Right cardiac atrium (tissue), 5 donors: ENCODE results near the gene RNF212B. TPM values are rescaled to one million over a fixed set of nuclear protein-coding genes. Genes with fewer than 3 reads are reported as not detected.
A peak's percentile ranks its signal among the peaks of the same experiment; 100 is the strongest.
"Not testable (repeated sequence)": the region's sequence is repeated elsewhere in the genome, so short reads cannot be mapped to it uniquely, and the experiment has no call there.

Source experiments
- ATAC-seq, 2 donors: fragments of 200-7000 bp; cut with Tn5 transposase; one replicate each; pipeline versions ENCODE4 v1.8.0 to v1.9.1; 2020; ENCODE audit warnings: moderate library complexity in 2 of 2, mild to moderate bottlenecking in 1 of 2
- DNase-seq, 3 donors: peaks; one replicate each; pipeline ENCODE4 v3.0.0-alpha.2; 2020
- H3K27ac ChIP-seq: one replicate; pipeline ENCODE4 v1.5.1; 2013; ENCODE audit warnings: mild to moderate bottlenecking, low read length, control low read depth, moderate library complexity
- H3K27me3 ChIP-seq: one replicate; pipeline ENCODE4 v1.6.1; 2013; ENCODE audit not compliant: control insufficient read depth, insufficient read depth
- H3K4me1 ChIP-seq: one replicate; pipeline ENCODE4 v1.6.1; 2013; ENCODE audit warnings: low read length; ENCODE audit not compliant: control insufficient read depth, insufficient read depth
- H3K4me3 ChIP-seq: one replicate; pipeline ENCODE4 v1.5.1; 2013; ENCODE audit warnings: low read length, control low read depth
- H3K9me3 ChIP-seq: one replicate; pipeline ENCODE4 v1.6.1; 2013; ENCODE audit warnings: low read length; ENCODE audit not compliant: control insufficient read depth
- WGBS: extraction: QIAGEN DNeasy Blood & Tissue Kit; methylation state at CpG from one replicate; pipeline ENCODE4 v1.1.7; 2013; 5-methylcytosine and 5-hydroxymethylcytosine counted together
- intact Hi-C, 4 donors: fragments of 100-400 bp; cut with DNase I; formaldehyde crosslinking; loops; one replicate each; pipeline versions ENCODE4 v1.11.0 to v1.14.0; 2022 to 2023
- polyA plus RNA-seq: library from polyadenylated mRNA; stranded (reverse); fragments of 200-250 nt; gene quantifications from one replicate; pipeline ENCODE4 v1.2.3, GENCODE V29; 2013
- total RNA-seq, 4 donors: library from RNA; stranded (reverse); fragmentation: NEBNext Ultra II Directional; extraction: Animal tissue kit (Norgen Biotek cat#: 25700); gene quantifications; one replicate each; pipeline ENCODE4 v1.2.1, GENCODE V29; 2021
- donor health status: healthy with polysubstance abuse.
- donor health status: DM: no; HTN: yes; CAD: no.
- donor health status: DM: no; HTN: no; CAD: no.
- donor health status: DM: no; HTN: yes; CAD: no; lungs with severe emphysema.
- donor health status: DM: yes; HTN: yes; CAD: no.

The RNF212B gene
- total and polyA plus RNA-seq, 5 donors = not detected

DNA sequence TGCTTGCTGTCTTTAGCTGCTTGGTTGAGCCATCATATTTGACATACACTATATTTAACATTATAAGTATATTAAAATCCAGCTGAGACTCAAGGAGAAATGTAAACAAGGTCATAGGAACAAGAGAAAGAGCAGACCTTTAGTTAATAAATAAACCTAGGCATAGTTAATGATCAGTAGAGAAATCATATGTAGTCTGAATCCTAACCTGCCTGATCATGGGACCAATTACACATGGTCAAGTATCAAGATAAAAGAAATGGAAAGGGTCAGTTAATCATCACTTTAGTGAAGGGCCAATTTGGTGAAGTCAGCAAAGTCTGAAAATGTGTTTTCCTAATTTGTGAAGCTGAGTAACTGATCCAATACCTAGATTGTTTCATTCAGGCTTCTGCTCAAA lies 7.5 kb downstream of the RNF212B start:
- no peaks in the 10 kb centered on the region for H3K9me3 ChIP-seq
- H3K27ac ChIP-seq = no peak overlapping the region
- H3K27me3 ChIP-seq = no peaks in the 10 kb centered on the region
- intact Hi-C loops = no loop called here
- DNase-seq = no peak
- H3K4me1 ChIP-seq = no peaks in the 10 kb centered on the region
- ATAC-seq = no peak
- H3K4me3 ChIP-seq = no peak overlapping the region

DNA sequence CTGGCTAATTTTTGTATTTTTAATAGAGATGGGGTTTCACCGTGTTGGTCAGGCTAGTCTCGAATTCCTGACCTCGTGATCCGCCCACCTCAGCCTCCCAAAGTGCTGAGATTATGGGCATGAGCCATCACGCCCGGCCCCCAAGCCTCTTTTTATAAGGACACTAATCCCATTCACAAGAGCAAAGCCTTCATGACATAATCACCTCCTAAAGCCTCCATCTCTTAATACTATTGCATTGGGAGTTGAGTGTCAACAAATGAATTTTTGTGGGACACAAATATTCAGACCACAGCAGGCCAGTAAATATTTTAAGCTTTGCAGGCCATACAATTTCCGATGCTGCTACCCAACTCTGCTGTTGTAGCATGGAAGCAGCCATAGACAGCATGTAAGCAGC lies 10.9 kb downstream of the RNF212B start:
- Histone ChIP-seq H3K27me3 (no peaks in the 10 kb centered on the region), H3K9me3 (no peaks in the 10 kb centered on the region), H3K4me1 (no peaks in the 10 kb centered on the region), H3K27ac (no peak overlapping the region), H3K4me3 (no peak overlapping the region)
- intact Hi-C loops = no loop called here
- DNase-seq (no peak), ATAC-seq (no peak)
- 90% methylated on average over 7 of the region's 7 CpGs for WGBS

DNA sequence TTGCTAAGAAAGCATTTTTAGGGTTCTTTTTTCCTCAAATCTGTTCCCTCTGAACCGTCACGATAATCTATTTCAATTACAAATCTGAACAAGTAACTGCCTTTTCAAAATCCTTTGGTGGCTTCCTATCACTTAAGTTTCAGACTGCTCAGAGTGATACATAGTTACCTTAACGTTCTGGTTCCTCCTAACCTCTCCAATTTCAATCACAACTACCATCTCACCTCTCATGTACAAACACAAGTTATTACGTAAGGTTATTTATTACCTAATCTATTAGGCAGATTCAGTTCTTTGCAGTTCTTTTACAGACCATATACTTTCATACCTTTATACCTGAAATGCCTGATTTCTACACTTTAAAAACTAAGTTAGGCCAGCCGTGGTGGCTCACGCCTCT lies 12.1 kb downstream of the RNF212B start:
- DNase-seq = no peak
- Histone ChIP-seq H3K4me3 (no peak overlapping the region), H3K4me1 (no peaks in the 10 kb centered on the region), H3K9me3 (no peaks in the 10 kb centered on the region), H3K27ac (no peak overlapping the region), H3K27me3 (no peaks in the 10 kb centered on the region)
- WGBS = 81% methylated on average over 6 of the region's 6 CpGs
- no peak for ATAC-seq
- intact Hi-C loops = no loop called here

DNA sequence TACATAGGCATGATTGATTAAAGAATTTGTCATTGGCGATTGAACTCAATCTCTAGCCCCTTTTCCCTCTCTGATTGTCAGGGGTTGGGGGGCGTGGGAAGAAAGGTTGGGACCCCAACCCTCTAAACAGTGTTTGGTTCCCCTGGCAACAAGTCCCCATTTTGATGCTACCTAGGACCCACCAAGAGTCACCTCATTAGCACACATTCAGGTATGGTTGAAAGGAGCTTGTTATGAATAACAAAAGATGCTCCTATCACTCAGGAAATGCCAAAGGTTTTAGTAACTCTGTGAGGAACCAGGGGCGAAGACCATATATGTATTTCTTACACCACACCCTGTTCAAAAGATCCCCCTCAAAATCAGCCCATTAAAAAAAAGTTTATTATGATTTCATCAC lies 14.3 kb downstream of the RNF212B start:
- ATAC-seq (no peak), DNase-seq (no peak)
- Histone ChIP-seq H3K4me3 (no peak overlapping the region), H3K27ac (no peak overlapping the region), H3K4me1 (no peaks in the 10 kb centered on the region), H3K9me3 (no peaks in the 10 kb centered on the region), H3K27me3 (no peaks in the 10 kb centered on the region)
- WGBS = 34% methylated on average over 3 of the region's 3 CpGs
- intact Hi-C loops = no loop called here

DNA sequence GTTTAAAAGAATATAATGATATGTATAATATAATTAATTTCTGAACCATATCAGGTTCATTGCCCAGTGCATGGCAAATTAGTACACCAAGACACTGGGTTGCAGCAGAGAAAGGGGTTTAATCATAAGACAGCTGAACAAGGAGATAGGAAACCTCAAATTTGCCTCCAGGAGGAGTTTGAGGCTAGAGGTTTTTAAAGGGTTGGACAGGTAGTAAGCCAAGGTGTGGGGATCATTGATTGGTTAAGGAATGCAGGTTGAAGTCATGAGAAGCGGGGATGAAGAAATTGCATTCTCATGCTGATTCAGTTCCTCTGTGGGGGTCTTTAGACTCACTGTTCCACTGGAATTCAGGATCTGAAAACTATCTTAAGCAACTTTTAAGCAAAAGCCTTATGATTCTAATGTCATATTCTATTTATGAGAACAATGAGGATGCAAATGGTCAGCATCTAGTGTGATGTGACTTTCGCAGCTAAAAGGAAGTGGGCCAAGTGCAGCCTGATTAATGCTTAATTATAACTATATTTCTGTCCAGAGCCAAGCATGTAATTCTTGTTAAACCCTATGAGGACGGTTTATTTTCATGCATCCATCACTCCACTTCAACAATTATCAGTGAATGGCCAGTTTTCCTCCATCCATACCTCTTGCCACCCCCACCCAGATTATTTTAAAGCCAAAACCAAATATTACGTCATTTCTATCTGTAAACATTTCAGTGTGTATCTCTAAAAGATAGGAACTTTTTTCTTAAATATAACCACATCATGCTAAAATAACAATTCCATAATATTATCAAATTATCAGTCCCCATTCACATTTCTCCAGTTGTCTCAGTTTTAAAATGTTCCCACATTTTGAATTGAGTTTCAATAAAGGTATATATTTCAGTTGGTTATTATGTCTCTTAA lies 14.9 kb downstream of the RNF212B start:
- Histone ChIP-seq H3K9me3 (no peaks in the 10 kb centered on the region), H3K27ac (no peak overlapping the region), H3K4me1 (no peaks in the 10 kb centered on the region), H3K27me3 (no peaks in the 10 kb centered on the region), H3K4me3 (no peak overlapping the region)
- DNase-seq (no peak), ATAC-seq (no peak)
- intact Hi-C loops = no loop called here
- WGBS = 53% methylated on average over 4 of the region's 4 CpGs

DNA sequence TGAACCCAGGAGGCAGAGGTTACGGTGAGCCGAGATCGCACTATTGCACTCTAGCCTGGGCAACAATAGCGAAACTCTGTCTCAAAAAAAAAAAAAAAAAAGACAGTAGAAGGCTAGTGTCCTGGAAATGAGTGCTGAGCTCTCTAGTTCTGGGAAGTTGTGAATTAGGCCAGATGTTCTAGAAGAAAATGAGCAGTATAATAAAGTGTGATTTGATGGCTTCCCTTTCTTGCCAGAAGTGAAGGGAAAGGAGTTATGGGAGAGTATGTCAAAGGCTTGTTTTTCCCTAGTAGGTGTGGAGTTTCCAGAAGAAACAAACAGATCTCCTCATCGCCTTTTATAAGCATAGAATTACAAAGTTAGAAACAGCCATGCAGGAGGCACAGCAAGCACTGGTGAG lies 20.5 kb downstream of the RNF212B start:
- ATAC-seq = no peak
- no peaks in the 10 kb centered on the region for H3K9me3 ChIP-seq
- WGBS = 87% methylated on average over 5 of the region's 5 CpGs
- H3K27me3 ChIP-seq = no peaks in the 10 kb centered on the region
- DNase-seq = no peak
- H3K27ac ChIP-seq = no peak overlapping the region
- intact Hi-C loops = no loop called here
- no peak overlapping the region for H3K4me3 ChIP-seq
- no peaks in the 10 kb centered on the region for H3K4me1 ChIP-seq

DNA sequence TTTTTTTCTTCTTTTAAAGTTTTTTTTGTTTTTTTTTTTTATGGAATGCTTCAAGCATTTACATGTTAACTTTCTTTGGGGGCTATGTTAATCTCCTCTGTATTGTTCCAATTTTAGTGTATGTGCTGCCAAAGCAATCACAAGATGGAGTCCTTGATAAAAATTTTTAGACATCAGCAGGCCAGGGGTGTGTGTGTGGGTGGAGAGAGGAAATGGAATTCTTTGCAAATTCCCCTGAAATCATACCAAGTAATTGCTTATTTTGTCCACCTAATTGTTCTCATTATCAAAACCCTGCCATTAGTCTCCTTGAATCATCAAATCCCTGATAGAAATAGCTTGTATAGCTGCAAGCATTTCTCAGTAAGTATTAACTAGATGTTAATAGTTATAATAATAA lies 21.7 kb downstream of the RNF212B start:
- Histone ChIP-seq H3K4me3 (no peak overlapping the region), H3K9me3 (no peaks in the 10 kb centered on the region), H3K27me3 (no peaks in the 10 kb centered on the region), H3K27ac (no peak overlapping the region), H3K4me1 (no peaks in the 10 kb centered on the region)
- intact Hi-C loops = no loop called here
- ATAC-seq (peak in 1 of 2 donors; percentile 81), DNase-seq (no peak)

DNA sequence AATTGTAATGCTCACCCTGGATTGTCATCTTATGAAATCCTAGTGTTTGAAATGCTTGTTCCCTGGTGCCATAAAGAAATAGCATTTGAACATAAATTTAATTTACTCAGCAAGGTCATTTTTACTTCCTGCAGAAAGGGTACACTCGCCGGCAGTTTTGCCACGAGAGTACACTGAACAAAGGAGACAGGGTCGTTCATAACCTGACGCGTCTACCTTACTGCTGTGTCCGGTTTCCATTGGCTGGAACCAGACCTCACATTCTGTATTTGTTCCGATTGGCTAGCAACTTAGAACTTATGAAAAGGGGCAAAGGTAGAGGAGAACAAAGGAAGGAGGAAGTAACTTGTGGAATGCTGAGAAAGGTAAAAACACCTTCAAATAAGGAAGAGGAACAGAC lies 23.1 kb downstream of the RNF212B start:
- DNase-seq, H3K27me3 ChIP-seq, intact Hi-C loops, H3K27ac ChIP-seq, H3K9me3 ChIP-seq, H3K4me1 ChIP-seq, H3K4me3 ChIP-seq, ATAC-seq: not testable (repeated sequence)
- WGBS = 83% methylated on average over 8 of the region's 8 CpGs

DNA sequence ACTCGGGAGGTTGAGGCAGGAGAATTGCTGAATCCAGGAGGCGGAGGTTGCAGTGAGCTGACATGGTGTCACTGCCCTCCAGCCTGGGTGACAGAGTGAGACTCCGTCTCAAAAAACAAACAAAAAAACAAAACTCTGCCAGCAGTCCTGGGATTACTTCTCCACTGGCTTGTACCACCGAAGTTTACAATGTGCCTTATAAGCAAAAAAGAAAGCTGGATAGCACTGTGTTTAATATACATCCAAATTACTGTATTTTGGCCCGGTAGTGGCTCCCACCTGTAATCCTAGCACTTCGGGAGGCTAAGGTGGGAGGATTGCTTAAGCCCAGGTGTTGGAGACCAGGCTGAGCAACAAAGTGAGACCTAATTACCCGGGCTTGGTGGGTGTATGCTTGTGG lies 31.5 kb downstream of the RNF212B start:
- no peak for ATAC-seq
- Histone ChIP-seq H3K9me3 (no peaks in the 10 kb centered on the region), H3K27me3 (no peaks in the 10 kb centered on the region), H3K4me1 (no peaks in the 10 kb centered on the region), H3K27ac (no peak overlapping the region), H3K4me3 (no peak overlapping the region)
- intact Hi-C loops = loop anchor here in 1 of 4 donors (5.0 kb wide), 1 partner anchor 108 kb away; the partner anchor contains the start of gene CMTM5
- 92% methylated on average over 7 of the region's 7 CpGs for WGBS
- no peak for DNase-seq

DNA sequence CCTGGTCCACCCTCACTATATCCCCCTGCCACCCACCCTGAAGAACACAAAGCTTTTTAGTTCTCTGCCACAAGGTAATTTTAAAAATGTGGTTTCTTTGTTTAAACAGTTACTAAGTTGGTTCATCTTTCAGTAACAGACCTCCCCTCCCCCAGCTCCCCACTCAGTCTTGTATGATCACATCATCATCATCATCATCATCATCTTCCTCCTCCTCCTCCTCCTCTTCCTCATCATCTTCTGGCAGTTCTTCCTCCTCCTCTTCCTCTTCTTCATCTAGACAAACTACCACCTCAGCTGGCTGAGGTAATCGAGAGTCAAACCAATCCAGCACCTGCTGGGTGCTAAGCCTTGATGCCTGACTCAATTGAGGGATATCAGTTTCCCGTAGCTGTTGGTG lies 37.7 kb downstream of the RNF212B start:
- 91% methylated on average over 2 of the region's 2 CpGs for WGBS
- ATAC-seq = no peak
- Histone ChIP-seq H3K9me3 (no peaks in the 10 kb centered on the region), H3K27ac (no peak overlapping the region), H3K4me1 (no peaks in the 10 kb centered on the region), H3K27me3 (no peaks in the 10 kb centered on the region), H3K4me3 (no peak overlapping the region)
- DNase-seq = no peak
- intact Hi-C loops = no loop called here

DNA sequence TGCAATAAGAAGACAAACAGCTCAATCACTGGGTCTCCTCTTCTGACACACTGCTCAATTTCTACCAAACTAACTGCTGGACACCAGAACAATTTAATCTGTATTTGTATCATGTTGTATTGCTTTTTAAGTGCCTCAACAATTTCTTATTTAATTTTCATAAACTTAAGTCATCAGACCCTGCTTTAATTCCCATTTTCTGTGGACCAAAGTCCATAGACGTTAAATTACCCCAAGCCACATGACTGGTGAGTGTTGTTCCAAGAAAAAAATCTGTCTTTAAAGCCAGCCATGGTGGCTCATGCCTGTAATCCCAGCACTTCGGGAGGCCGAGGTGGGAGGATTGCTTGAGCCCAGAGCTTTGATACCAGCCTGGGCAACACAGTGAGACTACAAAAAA lies 39.5 kb downstream of the RNF212B start:
- Histone ChIP-seq H3K4me3 (no peak overlapping the region), H3K27ac (no peak overlapping the region), H3K4me1 (no peaks in the 10 kb centered on the region), H3K27me3 (no peaks in the 10 kb centered on the region), H3K9me3 (no peaks in the 10 kb centered on the region)
- intact Hi-C loops = no loop called here
- no peak for DNase-seq
- ATAC-seq = no peak
- WGBS = 82% methylated on average over 3 of the region's 3 CpGs

DNA sequence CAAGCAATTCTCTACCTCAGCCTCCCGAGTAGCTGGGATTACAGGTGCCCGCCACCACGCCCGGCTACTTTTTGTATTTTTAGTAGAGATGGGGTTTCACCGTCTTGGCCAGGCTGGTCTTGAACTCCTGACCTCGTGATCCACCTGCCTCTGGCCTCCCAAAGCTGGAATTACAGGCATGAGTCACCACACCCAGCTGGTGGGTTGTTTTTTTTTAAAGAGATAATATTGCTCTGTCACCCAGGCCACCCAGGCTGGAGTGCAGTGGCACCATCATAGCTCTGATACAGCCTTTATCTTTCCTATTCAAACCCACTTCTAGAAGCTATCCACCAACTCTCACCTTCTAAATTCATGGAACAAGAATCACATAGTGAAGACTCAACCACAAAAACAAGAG lies 40.2 kb downstream of the RNF212B start:
- DNase-seq, H3K9me3 ChIP-seq, H3K4me1 ChIP-seq, H3K27me3 ChIP-seq, H3K27ac ChIP-seq, H3K4me3 ChIP-seq, intact Hi-C loops, ATAC-seq: not testable (repeated sequence)
- WGBS = 97% methylated on average over 6 of the region's 6 CpGs
